HG03025 (cell line): ENCODE data around the gene FOXL3.
"Not testable (repeated sequence)": the region's sequence is repeated elsewhere in the genome, so short reads cannot be mapped to it uniquely, and the experiment has no call there.

Source experiments
- ATAC-seq: cut with Tn5 transposase; IDR thresholded peaks from one replicate; pipeline ENCODE4 v1.9.1; 2021; ENCODE audit warnings: mild to moderate bottlenecking, moderate library complexity; ENCODE audit not compliant: unreplicated experiment, low FRiP score

Gene FOXL3

GRCh38 chr7:289756-290553 is at the start of gene FOXL3:
FOXL3 (plus strand) TSS chr7:290170; CDS start chr7:290170, 0 bp downstream.
- no peak for ATAC-seq

GRCh38 chr7:240887-241421 is 49.0 kb upstream of the FOXL3 start:
- no peak for ATAC-seq

GRCh38 chr7:241513-241912 is 48.5 kb upstream of the FOXL3 start:
- ATAC-seq = no peak

GRCh38 chr7:242826-243579 is 47.0 kb upstream of the FOXL3 start:
- not testable (repeated sequence) for ATAC-seq

GRCh38 chr7:243580-243978 is 46.4 kb upstream of the FOXL3 start:
- not testable (repeated sequence) for ATAC-seq

- no peak for ATAC-seq
These were observed 45.0 kb upstream of the FOXL3 start for GRCh38 chr7:244974-245373.

GRCh38 chr7:245574-246295 is 44.2 kb upstream of the FOXL3 start:
- ATAC-seq = no peak

GRCh38 chr7:246451-246850 is 43.5 kb upstream of the FOXL3 start:
- ATAC-seq = no peak

GRCh38 chr7:247181-247580 is 42.8 kb upstream of the FOXL3 start:
- ATAC-seq = no peak

GRCh38 chr7:247636-248035 is 42.3 kb upstream of the FOXL3 start:
- no peak for ATAC-seq

- ATAC-seq = no peak
These were observed 41.1 kb upstream of the FOXL3 start for GRCh38 chr7:248732-249435.

- ATAC-seq = no peak
These were observed 40.0 kb upstream of the FOXL3 start for GRCh38 chr7:249989-250388.

GRCh38 chr7:250523-250922 is 39.4 kb upstream of the FOXL3 start:
- ATAC-seq = no peak

- no peak for ATAC-seq
These were observed 39.0 kb upstream of the FOXL3 start for GRCh38 chr7:251005-251404.

GRCh38 chr7:251446-252175 is 38.4 kb upstream of the FOXL3 start:
- ATAC-seq = no peak

- ATAC-seq = no peak
These were observed 37.6 kb upstream of the FOXL3 start for GRCh38 chr7:252216-252965.

GRCh38 chr7:252981-253380 is 37.0 kb upstream of the FOXL3 start:
- ATAC-seq = no peak

- no peak for ATAC-seq
These were observed 36.2 kb upstream of the FOXL3 start for GRCh38 chr7:253581-254336.
